Measurements from ENCODE around the gene AGFG2. TPM values are rescaled to one million over a fixed set of nuclear protein-coding genes. Genes with fewer than 3 reads are reported as not detected.

Gene AGFG2
- total and polyA plus RNA-seq, 2 of the 13 experiments (the other 11 are each of a cell fraction or from before 2014, with no cell fraction given), result 125 to 132 TPM

- TF ChIP-seq GZF1 (CRISPR knock-in tag; IDR thresholded peaks at IDR 0.05) (no peak), MXI1 (IDR thresholded peaks at IDR 0.05; ENCODE audit: borderline replicate concordance, low read depth, low read length) (peak; percentile 96; the same call in 2 of the 3 replicates), NCOA2 (CRISPR knock-in tag; IDR thresholded peaks at IDR 0.05) (0 out of 2 replicates have a peak, but pooled peaks have one; percentile 40), ATF7-NPFF (CRISPR knock-in tag; IDR thresholded peaks at IDR 0.05; ENCODE audit: low read depth) (peak; percentile 51; the same call in 1 of the 2 replicates), FOXP1 (IDR thresholded peaks at IDR 0.05) (no peak), FOXP1 (CRISPR knock-in tag; IDR thresholded peaks at IDR 0.05) (no peak), ZNF124 (CRISPR knock-in tag; IDR thresholded peaks at IDR 0.05) (no peak), ZNF781 (CRISPR knock-in tag; IDR thresholded peaks at IDR 0.05; ENCODE audit: borderline replicate concordance, not compliant biosample characterization) (no peak), ZHX2 (IDR thresholded peaks at IDR 0.05; ENCODE audit: low read depth) (no peak), ZHX2 (CRISPR knock-in tag; IDR thresholded peaks at IDR 0.05; ENCODE audit: borderline replicate concordance) (no peak), FOSL1 (CRISPR knock-in tag; IDR thresholded peaks at IDR 0.05; ENCODE audit: borderline replicate concordance) (no peak), NFE2 (CRISPR knock-in tag; IDR thresholded peaks at IDR 0.05) (no peak), HNF1A (IDR thresholded peaks at IDR 0.05; ENCODE audit: low read depth) (0 out of 2 replicates have a peak, but pooled peaks have one; percentile 53), HNF1A (CRISPR knock-in tag; IDR thresholded peaks at IDR 0.05; ENCODE audit: borderline replicate concordance) (0 out of 2 replicates have a peak, but pooled peaks have one; percentile 32), MATR3 (CRISPR knock-in tag; IDR thresholded peaks at IDR 0.05) (no peak), MBD4 (IDR thresholded peaks at IDR 0.05; ENCODE audit: borderline replicate concordance, low read length) (no peak), ZNF549 (CRISPR knock-in tag; IDR thresholded peaks at IDR 0.05) (no peak), ZNF639 (CRISPR knock-in tag; conservative IDR thresholded peaks at IDR 0.05) (no peak; the same call in 1 of the 2 replicates)
Measured at GRCh38 chr7:100568896-100569844, 30.2 kb downstream of the AGFG2 start (continued).
